ENCODE data around the gene MAVS.
"Not testable (repeated sequence)": the region's sequence is repeated elsewhere in the genome, so short reads cannot be mapped to it uniquely, and the experiment has no call there.

MAVS gene

GRCh38 chr20:3875378-3875974 is 28.8 kb downstream of the MAVS start:
- H3K27me3 ChIP-seq (ENCODE audit: insufficient read depth, poor library complexity, severe bottlenecking), result no peaks in the 10 kb centered on the region
- no peak overlapping the region for H3K27ac ChIP-seq (replicated peaks)
- no peak overlapping the region for H3K4me3 ChIP-seq (replicated peaks; ENCODE audit: insufficient read depth, low read length)
- peak in 1 of 2 experiments; percentile 32 for DNase-seq (ENCODE audit: low read depth in 1 of 2, low spot score in 1 of 2)
- TF ChIP-seq CTCF (IDR thresholded peaks at IDR 0.05; ENCODE audit: insufficient read depth, low read length), result no peak
- TF ChIP-seq GABPA (IDR thresholded peaks at IDR 0.05; ENCODE audit: low read depth), result no peak
- TF ChIP-seq POLR2AphosphoS5 (IDR thresholded peaks at IDR 0.05; ENCODE audit: low read depth), result no peak
- peak; percentile 74; the same call in 1 of the 2 replicates for TF ChIP-seq SPI1 (IDR thresholded peaks at IDR 0.05; ENCODE audit: borderline replicate concordance, low read depth)
- TF ChIP-seq REST (IDR thresholded peaks at IDR 0.05; ENCODE audit: insufficient replicate concordance, low read depth), result no peak

- no peak for DNase-seq (ENCODE audit: low read depth in 1 of 2, low spot score in 1 of 2)
- H3K27ac ChIP-seq (replicated peaks), result no peak overlapping the region
- no peaks in the 10 kb centered on the region for H3K27me3 ChIP-seq (ENCODE audit: insufficient read depth, poor library complexity, severe bottlenecking)
- H3K4me3 ChIP-seq (replicated peaks; ENCODE audit: insufficient read depth, low read length), result no peak overlapping the region
- TF ChIP-seq SPI1 (IDR thresholded peaks at IDR 0.05; ENCODE audit: borderline replicate concordance, low read depth), result no peak
- no peak for TF ChIP-seq CTCF (IDR thresholded peaks at IDR 0.05; ENCODE audit: insufficient read depth, low read length)
Measured at GRCh38 chr20:3876000-3876399, 29.4 kb downstream of the MAVS start.

- no peaks in the 10 kb centered on the region for H3K27me3 ChIP-seq (ENCODE audit: insufficient read depth, poor library complexity, severe bottlenecking)
- H3K27ac ChIP-seq (replicated peaks), result no peak overlapping the region
- no peak for DNase-seq (ENCODE audit: low read depth in 1 of 2, low spot score in 1 of 2)
- no peak overlapping the region for H3K4me3 ChIP-seq (replicated peaks; ENCODE audit: insufficient read depth, low read length)
- TF ChIP-seq SPI1 (IDR thresholded peaks at IDR 0.05; ENCODE audit: borderline replicate concordance, low read depth) (no peak), GABPA (IDR thresholded peaks at IDR 0.05; ENCODE audit: low read depth) (no peak), CTCF (IDR thresholded peaks at IDR 0.05; ENCODE audit: insufficient read depth, low read length) (no peak), REST (IDR thresholded peaks at IDR 0.05; ENCODE audit: insufficient replicate concordance, low read depth) (no peak), POLR2AphosphoS5 (IDR thresholded peaks at IDR 0.05; ENCODE audit: low read depth) (no peak)
Measured at GRCh38 chr20:3876676-3877075, 30.0 kb downstream of the MAVS start.

GRCh38 chr20:3878921-3879274 is 32.3 kb downstream of the MAVS start:
- not testable (repeated sequence) for H3K27me3 ChIP-seq (ENCODE audit: insufficient read depth, poor library complexity, severe bottlenecking); H3K4me3 ChIP-seq (replicated peaks; ENCODE audit: insufficient read depth, low read length); H3K27ac ChIP-seq (replicated peaks); DNase-seq (ENCODE audit: low read depth in 1 of 2, low spot score in 1 of 2)
